Natural killer cell (primary cell): ENCODE data around the gene TTF2. TPM values are rescaled to one million over a fixed set of nuclear protein-coding genes. Genes with fewer than 3 reads are reported as not detected.
"Not testable (repeated sequence)": the region's sequence is repeated elsewhere in the genome, so short reads cannot be mapped to it uniquely, and the experiment has no call there.

Experiments
- ATAC-seq, 3 donors: fragments of 150-1000 bp in 2 of 3; fragments of 200-7000 bp in 1 of 3; cut with Tn5 transposase; 1 replicate in 1 of 3; 2 replicates in 2 of 3; pipeline ENCODE4 v1.10.0; 2021; ENCODE audit warnings: mild to moderate bottlenecking in 2 of 3, moderate library complexity in 2 of 3
- DNase-seq, 2 donors: peaks; one replicate each; pipeline versions ENCODE4 v3.0.0 to v3.0.0-alpha.2; 2013 to 2021; ENCODE audit warnings: mixed read lengths in 1 of 2
- H3K27ac ChIP-seq: one replicate; pipeline ENCODE4 v1.5.1; 2013; ENCODE audit warnings: mild to moderate bottlenecking, low read length
- H3K27me3 ChIP-seq: one replicate; pipeline ENCODE4 v1.6.1; 2013; ENCODE audit warnings: low read length; ENCODE audit not compliant: control insufficient read depth, insufficient read depth
- H3K36me3 ChIP-seq: one replicate; pipeline ENCODE4 v1.6.1; 2013; ENCODE audit warnings: low read length; ENCODE audit not compliant: control insufficient read depth, insufficient read depth
- H3K4me1 ChIP-seq: one replicate; pipeline ENCODE4 v1.6.1; 2013; ENCODE audit warnings: low read length; ENCODE audit not compliant: control insufficient read depth, insufficient read depth
- H3K4me3 ChIP-seq: one replicate; pipeline ENCODE4 v1.5.1; 2013; ENCODE audit warnings: low read length
- H3K9me3 ChIP-seq: one replicate; pipeline ENCODE4 v1.6.1; 2013; ENCODE audit warnings: low read length; ENCODE audit not compliant: control insufficient read depth, insufficient read depth
- H3K27ac Mint-ChIP-seq, 2 donors: one replicate each; pipeline ENCODE4 v1.8.0; 2022; ENCODE audit warnings: mild to moderate bottlenecking in 2 of 2, mixed read lengths in 2 of 2, moderate library complexity in 1 of 2
- H3K27me3 Mint-ChIP-seq, 2 donors: one replicate each; pipeline ENCODE4 v1.8.0; 2022; ENCODE audit warnings: low read depth in 2 of 2, mixed read lengths in 2 of 2
- H3K36me3 Mint-ChIP-seq: one replicate; pipeline ENCODE4 v1.8.0; 2022; ENCODE audit warnings: mixed read lengths
- H3K4me1 Mint-ChIP-seq, 2 donors: one replicate each; pipeline ENCODE4 v1.8.0; 2022; ENCODE audit warnings: mixed read lengths in 2 of 2
- H3K4me3 Mint-ChIP-seq: one replicate; pipeline ENCODE4 v1.8.0; 2022; ENCODE audit warnings: mild to moderate bottlenecking, moderate library complexity, mixed read lengths
- H3K9me3 Mint-ChIP-seq, 2 donors: one replicate each; pipeline ENCODE4 v1.8.0; 2022; ENCODE audit warnings: mixed read lengths in 2 of 2
- CTCF ChIP-seq: fragments of 200-600 bp; IDR thresholded peaks from one replicate; pipeline ENCODE4 v1.8.0; 2022; ENCODE audit warnings: antibody characterized with exemption
- WGBS: methylation state at CpG from one replicate; pipeline ENCODE4 v1.1.7; 2013; ENCODE audit warnings: missing lambda C conversion rate; ENCODE audit not compliant: insufficient coverage; 5-methylcytosine and 5-hydroxymethylcytosine counted together
- intact Hi-C: fragments of 100-400 bp; cut with micrococcal nuclease; formaldehyde crosslinking; loops from one replicate; pipeline ENCODE4 v1.14.2; 2022
- total RNA-seq, 4 donors: library from RNA; stranded (reverse); fragments of 120-200 nt in 1 of 4; gene quantifications; one replicate each; pipeline versions ENCODE4 v1.2.3 to v1.2.4, GENCODE V29; 2013 to 2022

Gene TTF2
- total RNA-seq, 3 donors from 2014 or later (not counting 1 experiment from before 2014, with no cell fraction given), result 17.9 to 24.7 (median 23.9) TPM

DNA sequence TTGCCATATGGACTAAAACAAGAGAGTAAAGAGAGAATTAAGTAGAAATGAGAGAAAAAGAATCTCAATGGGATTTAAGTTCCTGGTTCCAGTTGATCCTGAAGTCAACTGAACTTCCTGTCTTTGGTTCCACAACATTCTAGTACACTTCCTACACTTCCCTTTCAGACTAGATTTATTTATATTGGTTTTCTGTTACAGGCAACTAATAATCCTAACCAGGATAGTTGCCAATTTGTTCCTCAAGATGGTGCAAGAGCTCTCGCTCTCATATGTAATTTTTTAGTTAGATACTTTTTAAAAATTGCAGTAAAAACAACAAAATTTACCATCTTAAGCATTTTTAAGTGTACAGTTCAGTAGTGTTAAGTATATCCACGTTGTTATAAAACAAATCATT, 90.2 kb downstream of the TTF2 start:
- ATAC-seq (no peak), DNase-seq (no peak)
- Histone ChIP-seq H3K27ac (no peak overlapping the region), H3K4me1 (no peaks in the 10 kb centered on the region), H3K27me3 (no peaks in the 10 kb centered on the region), H3K9me3 (no peaks in the 10 kb centered on the region), H3K36me3 (no peaks in the 10 kb centered on the region), H3K4me3 (no peak overlapping the region)
- Mint-ChIP-seq H3K36me3 (no peaks in the 10 kb centered on the region), H3K4me1 (no peaks in the 10 kb centered on the region), H3K9me3 (no peaks in the 10 kb centered on the region), H3K27ac (no peak overlapping the region), H3K27me3 (peaks cover 8 to 11% of the 10 kb centered on the region in 2 donors), H3K4me3 (no peak overlapping the region)
- no peak for TF ChIP-seq CTCF
- intact Hi-C loops, result no loop called here
- 57% methylated on average over 1 of the region's 2 CpGs for WGBS

DNA sequence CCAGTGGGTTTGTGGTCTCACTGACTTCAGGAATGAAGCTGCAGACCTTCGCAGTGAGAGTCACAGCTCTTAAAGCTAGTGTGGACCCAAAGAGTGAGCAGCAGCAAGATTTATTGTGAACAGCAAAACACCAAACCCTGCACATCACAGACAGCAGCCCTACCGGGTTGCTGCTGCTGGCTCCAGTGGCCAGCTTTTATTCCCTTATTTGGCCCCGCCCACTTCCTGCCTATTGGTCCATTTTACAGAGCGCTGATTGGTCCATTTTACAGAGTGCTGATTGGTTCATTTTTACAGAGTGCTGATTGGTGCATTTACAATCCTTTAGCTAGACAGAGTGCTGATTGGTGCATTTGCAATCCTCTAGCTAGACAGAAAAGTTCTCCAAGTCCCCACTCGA, 91.2 kb downstream of the TTF2 start:
- ATAC-seq, H3K27me3 ChIP-seq, H3K4me1 Mint-ChIP-seq, H3K36me3 Mint-ChIP-seq, H3K9me3 ChIP-seq, H3K27me3 Mint-ChIP-seq, H3K4me3 ChIP-seq, DNase-seq, H3K27ac ChIP-seq, intact Hi-C loops, H3K9me3 Mint-ChIP-seq, H3K4me1 ChIP-seq, H3K27ac Mint-ChIP-seq, H3K36me3 ChIP-seq, H3K4me3 Mint-ChIP-seq: not testable (repeated sequence)
- 71% methylated on average over 5 of the region's 5 CpGs for WGBS

Other genes starting within 250 kb of the TTF2 start
- 1 to 10 TPM in 1 of 3 donors, under 1 TPM in 2; 0.71 to 1.4 (median 0.79) TPM for gene PTGFRN, start 150.4 kb upstream of the TTF2 start, total RNA-seq
- 1 to 10 TPM in 2 of 3 donors, under 1 TPM in 1; 0.82 to 3.1 (median 2.5) TPM for gene CD101, start 58.6 kb upstream of the TTF2 start, total RNA-seq
- 1 to 10 TPM in 1 of 3 donors, under 1 TPM in 2; 0.33 to 1.2 (median 0.77) TPM for gene TRIM45, start 61.4 kb downstream of the TTF2 start, total RNA-seq
- gene VTCN1, start 150.6 kb downstream of the TTF2 start, total RNA-seq, result not detected